Effector CD4-positive, alpha-beta T cell (primary cell): ENCODE data around the gene SLC48A1.

Experiments used
- DNase-seq: peaks from one replicate; pipeline ENCODE4 v3.0.0-alpha.2; 2020

Gene SLC48A1

GRCh38 chr12:47758834-47759690 is 14.0 kb upstream of the SLC48A1 start, which contains the start of gene RAPGEF3:
TSS of gene RAPGEF3 (minus strand) at chr12:47758880. CDS start at chr12:47758556, 324 bp downstream.
- peak; percentile 62 for DNase-seq

DNA sequence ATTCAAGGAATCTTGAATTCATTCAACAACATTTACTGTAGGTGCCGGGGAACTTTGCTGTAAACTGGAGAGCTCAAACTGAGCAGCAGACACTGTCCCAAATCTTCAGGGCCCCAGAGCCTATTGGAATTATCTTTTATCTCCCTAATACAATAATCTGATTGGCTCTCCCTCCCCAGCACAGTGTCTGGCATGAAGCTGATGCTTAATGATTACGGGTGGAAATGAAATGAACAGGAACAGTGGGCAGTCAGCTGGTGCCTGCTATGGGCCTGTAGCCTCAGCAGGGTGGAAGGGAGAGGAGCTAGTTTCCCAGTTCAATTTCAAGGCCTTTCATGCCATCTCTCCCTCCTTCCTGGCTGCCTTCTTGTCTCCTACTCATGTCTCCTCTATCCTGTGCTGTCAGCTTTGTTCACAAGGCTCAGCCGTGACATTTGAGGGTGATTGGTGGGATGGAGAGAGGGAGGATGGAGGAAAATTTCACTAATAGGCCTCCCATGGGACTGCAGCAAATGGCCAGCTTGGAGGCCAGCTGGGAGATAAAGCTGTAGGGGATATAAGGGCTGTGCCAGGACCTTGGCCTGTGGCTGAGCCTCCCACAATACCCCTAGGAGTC is 10.1 kb upstream of the SLC48A1 start:
- no peak for DNase-seq

GRCh38 chr12:47763481-47764346 is 9.3 kb upstream of the SLC48A1 start:
- no peak for DNase-seq

GRCh38 chr12:47766502-47767215 is 6.4 kb upstream of the SLC48A1 start:
- DNase-seq: no peak

- peak; percentile 54 for DNase-seq
These were observed 5.8 kb upstream of the SLC48A1 start for GRCh38 chr12:47767216-47767724.

DNA sequence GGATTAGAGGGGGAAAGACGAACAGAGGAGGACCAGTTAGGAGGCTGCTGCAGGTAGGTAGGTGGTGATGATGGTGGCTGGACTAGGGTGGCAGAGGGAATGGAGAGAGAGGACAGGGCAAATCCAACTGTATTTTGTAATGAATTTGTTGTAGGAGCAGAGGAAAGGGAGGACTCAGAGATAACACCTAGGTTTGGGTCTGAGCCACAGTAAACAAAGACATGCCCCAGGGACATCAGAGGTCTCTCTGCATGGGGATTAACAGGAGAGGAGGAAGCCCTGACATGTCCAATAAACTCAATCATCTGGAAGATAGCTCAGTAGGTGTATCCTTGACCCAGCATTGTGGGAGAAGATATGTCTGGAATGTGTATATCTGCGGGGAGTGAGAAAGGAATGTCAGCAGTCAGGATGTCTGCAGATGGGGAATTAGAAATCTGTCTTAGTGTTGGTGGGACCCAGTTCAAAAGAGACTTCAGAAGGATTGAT is 4.7 kb upstream of the SLC48A1 start:
- DNase-seq: no peak

- no peak for DNase-seq
These were observed 3.6 kb upstream of the SLC48A1 start for GRCh38 chr12:47769234-47770085.

GRCh38 chr12:47770086-47770726 is 2.8 kb upstream of the SLC48A1 start:
- no peak for DNase-seq

GRCh38 chr12:47771304-47771703 is 1.7 kb upstream of the SLC48A1 start:
- DNase-seq: no peak

- DNase-seq: no peak
These were observed 861 bp upstream of the SLC48A1 start for GRCh38 chr12:47772094-47772660.

GRCh38 chr12:47772738-47773061 is 338 bp upstream of the SLC48A1 start:
- no peak for DNase-seq

DNA sequence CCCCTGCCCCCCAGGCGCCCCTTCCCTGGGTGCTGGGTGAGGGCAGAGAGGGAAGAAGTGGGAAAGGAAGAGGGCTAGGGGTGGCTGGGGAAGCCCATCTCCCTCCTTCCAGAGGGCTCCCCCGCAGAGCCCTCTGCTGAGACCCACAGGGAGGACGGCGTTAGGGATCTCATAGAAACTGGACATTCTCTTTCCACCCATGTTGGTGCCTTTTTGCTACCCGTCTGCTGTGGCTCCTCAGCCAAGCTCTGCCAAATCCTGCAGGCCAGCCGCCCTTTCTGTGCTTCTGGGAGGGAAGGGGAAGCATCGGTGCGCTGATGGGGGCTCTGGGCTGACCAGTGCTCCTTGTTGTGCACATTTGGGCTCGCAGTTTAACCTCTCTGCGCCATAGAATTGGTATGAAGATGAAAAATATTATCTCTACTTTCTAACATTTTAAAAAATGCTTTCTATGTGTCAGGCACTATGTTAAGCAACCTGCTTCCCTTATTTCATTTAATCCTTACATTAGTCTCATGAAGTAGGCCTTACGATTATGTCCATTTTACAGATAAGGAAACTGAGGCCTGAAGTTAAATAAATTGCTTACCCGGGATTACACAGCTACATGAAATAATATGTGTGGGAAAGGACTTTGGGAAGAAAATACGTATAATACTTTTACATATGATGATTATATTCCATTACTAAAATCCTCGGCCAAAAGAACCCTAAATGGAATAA is 981 bp downstream of the SLC48A1 start:
- DNase-seq: no peak

DNA sequence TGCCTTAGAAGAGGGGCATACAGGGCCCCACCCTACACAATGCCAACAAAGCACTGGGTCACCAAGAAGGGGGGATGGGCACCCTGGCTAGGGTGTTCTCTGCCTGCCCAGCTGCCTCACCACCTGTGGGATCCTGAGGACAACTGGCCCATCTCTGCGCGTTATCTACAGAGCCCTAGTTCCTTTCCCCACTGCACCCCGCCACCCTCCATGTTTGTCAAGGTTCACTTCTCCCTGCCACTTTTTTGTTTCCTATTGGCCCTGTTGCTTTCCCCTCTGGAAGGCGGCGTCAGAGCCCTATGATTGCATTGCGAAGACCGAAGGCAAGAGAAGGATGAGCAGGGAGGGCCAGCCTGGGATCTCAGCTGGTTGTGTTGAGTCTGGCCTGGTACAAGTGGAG is 1.6 kb downstream of the SLC48A1 start:
- DNase-seq: no peak

- DNase-seq: no peak
These were observed 2.3 kb downstream of the SLC48A1 start for GRCh38 chr12:47775100-47775911.

- DNase-seq: no peak
These were observed 3.6 kb downstream of the SLC48A1 start for GRCh38 chr12:47776471-47777143.

DNA sequence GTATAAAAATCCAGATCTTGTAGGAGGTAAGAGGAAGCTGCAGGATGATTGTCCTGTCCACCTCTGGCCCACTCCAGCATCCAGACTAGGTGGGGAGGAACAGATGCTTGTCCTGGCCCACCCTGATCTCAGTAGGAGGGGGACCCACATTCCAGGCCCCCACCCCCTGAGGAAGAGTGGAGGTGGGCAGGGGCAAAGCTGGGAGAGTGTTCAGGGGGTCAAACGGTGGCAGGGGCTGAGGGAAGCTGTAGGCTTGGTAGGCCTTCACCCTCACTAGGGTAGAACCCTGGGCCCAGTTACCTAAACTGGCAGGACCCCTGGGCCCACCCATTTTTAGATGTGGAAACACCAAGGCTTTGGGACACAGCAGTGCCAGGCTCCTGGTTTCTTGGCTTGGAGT is 4.1 kb downstream of the SLC48A1 start:
- no peak for DNase-seq

- DNase-seq: no peak
These were observed 4.9 kb downstream of the SLC48A1 start for GRCh38 chr12:47777741-47778558.
